SU-DHL-6 (cell line): ENCODE results near the gene DMD.

Experiments used
- H2AFZ ChIP-seq: fragments of 200-600 bp; sonication (generic); 2 replicates; pipeline ENCODE4 v1.6.1; 2014; ENCODE audit warnings: low read depth, mild to moderate bottlenecking, moderate library complexity, mixed read lengths, antibody characterized with exemption, low read length; ENCODE audit not compliant: severe bottlenecking
- H3F3A ChIP-seq: fragments of 200-600 bp; shearing (Covaris generic); 2 replicates; pipeline ENCODE4 v1.6.0; 2016; ENCODE audit warnings: antibody characterized with exemption, mild to moderate bottlenecking; ENCODE audit not compliant: insufficient read depth
- H3K27ac ChIP-seq: fragments of 200-600 bp; sonication (generic); 2 replicates; pipeline ENCODE4 v1.5.1; 2016; ENCODE audit warnings: low read depth, mild to moderate bottlenecking, low read length, moderate library complexity, mixed read lengths
- H3K27me3 ChIP-seq: fragments of 200-600 bp; sonication (generic), shearing (Covaris generic); 2 replicates; pipeline ENCODE4 v1.6.0; 2014; ENCODE audit warnings: mild to moderate bottlenecking, low read length
- H3K36me3 ChIP-seq: fragments of 200-600 bp; sonication (generic); 2 replicates; pipeline ENCODE4 v1.6.1; 2014; ENCODE audit warnings: mild to moderate bottlenecking, low read length, mixed read lengths
- H3K4me2 ChIP-seq: fragments of 300-600, 200-600 bp; shearing (Covaris generic), sonication (generic); 2 replicates; pipeline ENCODE4 v1.6.0; 2014; ENCODE audit warnings: low read length, low read depth, mild to moderate bottlenecking; ENCODE audit not compliant: poor library complexity, severe bottlenecking
- H3K4me3 ChIP-seq: fragments of 200-600 bp; sonication (generic); 2 replicates; pipeline ENCODE4 v1.5.1; 2014; ENCODE audit warnings: antibody characterized with exemption, low read length, mild to moderate bottlenecking, mixed read lengths; ENCODE audit not compliant: insufficient read depth, poor library complexity, severe bottlenecking
- H3K79me2 ChIP-seq: fragments of 200-600 bp; sonication (generic); 2 replicates; pipeline ENCODE4 v1.6.1; 2014; ENCODE audit warnings: mild to moderate bottlenecking, low read length, moderate library complexity; ENCODE audit not compliant: insufficient read depth
- H3K9ac ChIP-seq: fragments of 200-600 bp; sonication (generic); 2 replicates; pipeline ENCODE4 v1.7.0; 2014; ENCODE audit warnings: mild to moderate bottlenecking, low read length
- H3K9me2 ChIP-seq: fragments of 200-600 bp; sonication (generic); replicated peaks from 2 replicates; pipeline ENCODE4 v1.6.1; 2014; ENCODE audit warnings: low read length; ENCODE audit not compliant: insufficient read depth
- H3K9me3 ChIP-seq: fragments of 200-600 bp; sonication (generic); 2 replicates; pipeline ENCODE4 v1.6.1; 2014; ENCODE audit warnings: low read length, mixed read lengths; ENCODE audit not compliant: insufficient read depth
- H4K20me1 ChIP-seq: fragments of 200-600 bp; sonication (generic); 2 replicates; pipeline ENCODE4 v1.6.1; 2014; ENCODE audit warnings: low read depth, mild to moderate bottlenecking, antibody characterized with exemption, low read length, moderate library complexity, mixed read lengths
- EZH2phosphoT487 ChIP-seq: fragments of 200-600 bp; sonication (generic), shearing (Covaris generic); conservative IDR thresholded peaks from 2 replicates; pipeline ENCODE4 v1.6.1; 2018; ENCODE audit warnings: mild to moderate bottlenecking, antibody characterized with exemption, low read length, moderate library complexity, mixed read lengths
- TF ChIP-seq, protein P1 (sequence below): fragments of 200-600 bp; sonication (generic); IDR thresholded peaks from one replicate; pipeline ENCODE4 v1.5.1; 2017; ENCODE audit warnings: antibody characterized with exemption, mild to moderate bottlenecking, low read length, moderate library complexity; ENCODE audit not compliant: insufficient read depth, poor library complexity, severe bottlenecking

Gene DMD

DNA sequence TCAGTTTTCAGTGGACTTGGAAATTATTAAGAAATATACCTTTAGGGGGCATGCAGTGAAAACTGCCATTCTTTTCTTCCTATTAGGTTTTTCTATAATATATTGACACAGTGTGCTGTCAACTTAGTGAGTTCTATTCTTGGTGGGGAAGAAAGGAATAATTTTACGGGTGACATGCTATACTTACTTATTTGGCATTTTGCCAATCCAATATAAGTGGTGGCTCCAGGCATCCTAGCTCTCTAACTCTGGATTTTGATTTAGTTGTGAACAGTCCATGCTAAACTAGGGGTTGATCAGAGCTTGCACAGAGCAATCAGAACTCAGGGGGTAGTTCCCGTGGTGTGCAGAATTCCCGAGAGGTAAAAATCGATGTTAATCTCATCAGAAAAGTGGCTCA is 1861.8 kb downstream of the DMD start:
- Histone ChIP-seq H3K9me2 (no peaks in the 10 kb centered on the region), H3K9ac (no peak overlapping the region), H3K4me3 (no peak overlapping the region), H2AFZ (no peak overlapping the region), H3K79me2 (no peaks in the 10 kb centered on the region), H3K27me3 (no peaks in the 10 kb centered on the region), H3K36me3 (no peaks in the 10 kb centered on the region), H3K9me3 (no peaks in the 10 kb centered on the region), H3K27ac (no peak overlapping the region), H4K20me1 (no peaks in the 10 kb centered on the region), H3F3A (no peaks in the 10 kb centered on the region), H3K4me2 (no peak overlapping the region)
- TF ChIP-seq, protein P1, sequence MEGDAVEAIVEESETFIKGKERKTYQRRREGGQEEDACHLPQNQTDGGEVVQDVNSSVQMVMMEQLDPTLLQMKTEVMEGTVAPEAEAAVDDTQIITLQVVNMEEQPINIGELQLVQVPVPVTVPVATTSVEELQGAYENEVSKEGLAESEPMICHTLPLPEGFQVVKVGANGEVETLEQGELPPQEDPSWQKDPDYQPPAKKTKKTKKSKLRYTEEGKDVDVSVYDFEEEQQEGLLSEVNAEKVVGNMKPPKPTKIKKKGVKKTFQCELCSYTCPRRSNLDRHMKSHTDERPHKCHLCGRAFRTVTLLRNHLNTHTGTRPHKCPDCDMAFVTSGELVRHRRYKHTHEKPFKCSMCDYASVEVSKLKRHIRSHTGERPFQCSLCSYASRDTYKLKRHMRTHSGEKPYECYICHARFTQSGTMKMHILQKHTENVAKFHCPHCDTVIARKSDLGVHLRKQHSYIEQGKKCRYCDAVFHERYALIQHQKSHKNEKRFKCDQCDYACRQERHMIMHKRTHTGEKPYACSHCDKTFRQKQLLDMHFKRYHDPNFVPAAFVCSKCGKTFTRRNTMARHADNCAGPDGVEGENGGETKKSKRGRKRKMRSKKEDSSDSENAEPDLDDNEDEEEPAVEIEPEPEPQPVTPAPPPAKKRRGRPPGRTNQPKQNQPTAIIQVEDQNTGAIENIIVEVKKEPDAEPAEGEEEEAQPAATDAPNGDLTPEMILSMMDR = no peak
- TF ChIP-seq EZH2phosphoT487 = no peak

GRCh38 chrX:31340587-31340986 is 1870.8 kb downstream of the DMD start:
- H3K9me3 ChIP-seq = no peaks in the 10 kb centered on the region
- H3K27ac ChIP-seq = no peak overlapping the region
- H3K4me2 ChIP-seq = no peak overlapping the region
- no peaks in the 10 kb centered on the region for H3K36me3 ChIP-seq
- no peak for TF ChIP-seq EZH2phosphoT487
- TF ChIP-seq, protein P1 = no peak
- H3F3A ChIP-seq = no peaks in the 10 kb centered on the region
- H3K27me3 ChIP-seq = no peaks in the 10 kb centered on the region
- H2AFZ ChIP-seq = no peak overlapping the region
- H3K79me2 ChIP-seq = no peaks in the 10 kb centered on the region
- H3K4me3 ChIP-seq = no peak overlapping the region
- no peaks in the 10 kb centered on the region for H4K20me1 ChIP-seq
- H3K9me2 ChIP-seq = no peaks in the 10 kb centered on the region
- H3K9ac ChIP-seq = no peak overlapping the region

DNA sequence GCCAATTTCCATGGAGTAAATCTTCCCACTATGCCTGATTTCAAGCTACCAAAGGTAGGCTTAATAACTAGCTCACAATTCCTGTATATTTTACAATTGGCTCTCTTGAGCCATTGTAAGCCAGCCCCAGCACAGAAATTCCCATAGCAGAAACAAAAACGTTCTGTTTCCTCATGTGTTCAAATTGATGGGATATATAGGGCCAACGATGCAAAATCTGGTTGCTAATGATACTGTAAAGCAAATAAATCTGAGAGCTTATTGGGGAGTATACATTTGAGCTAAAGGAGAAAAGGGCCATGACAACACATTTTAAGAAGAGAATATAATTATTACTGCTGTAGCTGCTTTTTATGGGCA is 1872.4 kb downstream of the DMD start:
- Histone ChIP-seq H3K9me2 (no peaks in the 10 kb centered on the region), H3K4me2 (no peak overlapping the region), H3K9me3 (no peaks in the 10 kb centered on the region), H4K20me1 (no peaks in the 10 kb centered on the region), H3K9ac (no peak overlapping the region), H3K79me2 (no peaks in the 10 kb centered on the region), H3K27me3 (no peaks in the 10 kb centered on the region), H3K4me3 (no peak overlapping the region), H2AFZ (no peak overlapping the region), H3K27ac (no peak overlapping the region), H3F3A (no peaks in the 10 kb centered on the region), H3K36me3 (no peaks in the 10 kb centered on the region)
- TF ChIP-seq, protein P1 = no peak
- TF ChIP-seq EZH2phosphoT487 = no peak

DNA sequence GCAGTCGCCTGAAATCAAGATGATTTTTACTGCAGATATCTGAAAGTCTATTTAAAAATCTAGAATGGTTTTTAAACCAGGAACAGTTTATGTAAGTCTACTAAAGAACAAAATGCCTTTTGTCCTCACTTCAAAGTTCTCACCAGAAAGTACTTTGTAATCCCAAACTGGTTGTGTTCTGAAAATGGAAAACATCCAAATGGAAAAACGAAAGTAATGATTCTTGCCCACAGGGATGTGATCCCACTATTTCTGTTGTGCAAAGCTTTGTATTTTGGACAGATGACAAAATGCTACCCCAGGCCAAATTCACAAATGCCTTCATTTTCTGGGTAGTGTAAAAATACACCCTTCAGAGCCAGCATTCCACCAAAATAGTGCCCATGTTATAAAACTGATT is 1874.0 kb downstream of the DMD start:
- Histone ChIP-seq H3K4me2 (no peak overlapping the region), H2AFZ (no peak overlapping the region), H3K36me3 (no peaks in the 10 kb centered on the region), H3F3A (no peaks in the 10 kb centered on the region), H3K27ac (no peak overlapping the region), H3K27me3 (no peaks in the 10 kb centered on the region), H3K4me3 (no peak overlapping the region), H3K79me2 (no peaks in the 10 kb centered on the region), H3K9me2 (no peaks in the 10 kb centered on the region), H3K9me3 (no peaks in the 10 kb centered on the region), H4K20me1 (no peaks in the 10 kb centered on the region), H3K9ac (no peak overlapping the region)
- TF ChIP-seq, protein P1 = no peak
- TF ChIP-seq EZH2phosphoT487 = no peak
